Loucy (cell line): ENCODE measurements around the gene FCGR3B.
"Not testable (repeated sequence)": the region's sequence is repeated elsewhere in the genome, so short reads cannot be mapped to it uniquely, and the experiment has no call there.

Experiments
- EZH2phosphoT487 ChIP-seq: fragments of 200-600 bp; IDR thresholded peaks from 2 replicates; pipeline ENCODE4 v1.6.1; 2018; ENCODE audit warnings: antibody characterized with exemption, mild to moderate bottlenecking, moderate library complexity, borderline replicate concordance
- TF ChIP-seq, protein P1 (sequence below): fragments of 200-600 bp; sonication (generic); conservative IDR thresholded peaks from 2 replicates; pipeline ENCODE4 v1.5.1; 2014; ENCODE audit warnings: mild to moderate bottlenecking, antibody characterized with exemption, low read length

DNA sequence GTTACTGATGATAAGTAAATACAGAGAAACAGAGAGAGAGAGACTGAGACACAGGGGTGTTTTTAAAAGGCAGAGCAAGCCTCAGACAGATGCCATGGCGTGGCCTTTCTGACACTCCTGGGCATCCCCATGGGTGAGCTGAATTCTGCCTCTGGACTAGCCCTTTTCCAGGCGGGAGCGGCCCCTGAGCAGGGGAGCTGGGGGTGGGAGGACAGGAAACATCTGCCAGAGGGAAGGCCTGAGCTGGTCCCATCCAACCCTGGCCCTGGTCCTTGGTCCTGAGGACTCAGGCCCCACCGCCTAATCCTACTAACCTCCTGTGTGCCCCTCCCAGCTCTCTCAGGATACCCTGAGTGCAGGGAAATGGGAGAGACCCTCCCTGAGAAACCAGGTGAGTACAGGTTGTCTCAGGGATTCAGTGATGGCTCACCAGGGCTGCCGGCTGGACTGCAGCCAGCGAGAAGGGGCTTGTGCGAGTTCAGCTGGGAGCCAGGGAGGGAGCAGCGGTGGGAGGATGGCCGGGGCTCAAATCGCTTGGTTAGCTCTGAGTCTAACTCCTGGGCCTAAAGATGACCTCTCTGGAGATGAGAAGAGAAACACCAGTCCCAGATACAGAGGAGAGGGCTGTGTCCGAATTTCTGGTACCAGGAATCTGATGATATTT is 37.8 kb downstream of the FCGR3B start:
- TF ChIP-seq, protein P1, sequence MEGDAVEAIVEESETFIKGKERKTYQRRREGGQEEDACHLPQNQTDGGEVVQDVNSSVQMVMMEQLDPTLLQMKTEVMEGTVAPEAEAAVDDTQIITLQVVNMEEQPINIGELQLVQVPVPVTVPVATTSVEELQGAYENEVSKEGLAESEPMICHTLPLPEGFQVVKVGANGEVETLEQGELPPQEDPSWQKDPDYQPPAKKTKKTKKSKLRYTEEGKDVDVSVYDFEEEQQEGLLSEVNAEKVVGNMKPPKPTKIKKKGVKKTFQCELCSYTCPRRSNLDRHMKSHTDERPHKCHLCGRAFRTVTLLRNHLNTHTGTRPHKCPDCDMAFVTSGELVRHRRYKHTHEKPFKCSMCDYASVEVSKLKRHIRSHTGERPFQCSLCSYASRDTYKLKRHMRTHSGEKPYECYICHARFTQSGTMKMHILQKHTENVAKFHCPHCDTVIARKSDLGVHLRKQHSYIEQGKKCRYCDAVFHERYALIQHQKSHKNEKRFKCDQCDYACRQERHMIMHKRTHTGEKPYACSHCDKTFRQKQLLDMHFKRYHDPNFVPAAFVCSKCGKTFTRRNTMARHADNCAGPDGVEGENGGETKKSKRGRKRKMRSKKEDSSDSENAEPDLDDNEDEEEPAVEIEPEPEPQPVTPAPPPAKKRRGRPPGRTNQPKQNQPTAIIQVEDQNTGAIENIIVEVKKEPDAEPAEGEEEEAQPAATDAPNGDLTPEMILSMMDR, result not testable (repeated sequence)
- TF ChIP-seq EZH2phosphoT487, result not testable (repeated sequence)
